Activated B cell treated with CpG ODN at 0.5 μM for 24 hours (primary cell): ENCODE data around the gene FAAP20. TPM values are rescaled to one million over a fixed set of nuclear protein-coding genes. Genes with fewer than 3 reads are reported as not detected.

Experiments
- ATAC-seq: fragments of 200-7000 bp; cut with Tn5 transposase; one replicate; pipeline ENCODE4 v1.10.0; 2021; ENCODE audit warnings: low read depth, mild to moderate bottlenecking, moderate library complexity
- CTCF ChIA-PET: fragments of 350-600 bp; sonication (Branson Sonifier 250); formaldehyde crosslinking; loops from one replicate; lab custom pipeline; 2021; ENCODE audit warnings: antibody characterized with exemption; lab: Charles Lee
- POLR2A ChIA-PET: fragments of 350-600 bp; sonication (Branson Sonifier 250); formaldehyde crosslinking; loops from one replicate; lab custom pipeline; 2021; ENCODE audit warnings: antibody characterized with exemption; lab: Charles Lee
- DNase-seq: peaks from one replicate; pipeline ENCODE4 v3.0.0; 2022
- H3K27ac Mint-ChIP-seq: one replicate; pipeline ENCODE4 v1.8.0; 2020; ENCODE audit warnings: mixed read lengths
- H3K27me3 Mint-ChIP-seq: one replicate; pipeline ENCODE4 v1.8.0; 2021; ENCODE audit warnings: mixed read lengths
- H3K36me3 Mint-ChIP-seq: one replicate; pipeline ENCODE4 v1.8.0; 2021; ENCODE audit warnings: low read depth, mixed read lengths
- H3K4me1 Mint-ChIP-seq: one replicate; pipeline ENCODE4 v1.8.0; 2021; ENCODE audit warnings: mixed read lengths
- H3K4me3 Mint-ChIP-seq: one replicate; pipeline ENCODE4 v1.8.0; 2020; ENCODE audit warnings: mild to moderate bottlenecking, mixed read lengths
- H3K9me3 Mint-ChIP-seq: one replicate; pipeline ENCODE4 v1.8.0; 2020; ENCODE audit warnings: mixed read lengths
- intact Hi-C: fragments of 100-400 bp; cut with micrococcal nuclease; formaldehyde crosslinking; loops from one replicate; pipeline ENCODE4 v1.15.1; 2024
- total RNA-seq: library from RNA; stranded (reverse); gene quantifications from 2 replicates; pipeline ENCODE4 v1.2.3, GENCODE V29; 2022
- TF ChIP-seq, protein P1 (sequence below): fragments of 200-600 bp; IDR thresholded peaks from one replicate; pipeline ENCODE4 v1.8.0; 2022; ENCODE audit warnings: antibody characterized with exemption, mild to moderate bottlenecking

The FAAP20 gene
- total RNA-seq, 1 donor from 2014 or later = 73.7 TPM

DNA sequence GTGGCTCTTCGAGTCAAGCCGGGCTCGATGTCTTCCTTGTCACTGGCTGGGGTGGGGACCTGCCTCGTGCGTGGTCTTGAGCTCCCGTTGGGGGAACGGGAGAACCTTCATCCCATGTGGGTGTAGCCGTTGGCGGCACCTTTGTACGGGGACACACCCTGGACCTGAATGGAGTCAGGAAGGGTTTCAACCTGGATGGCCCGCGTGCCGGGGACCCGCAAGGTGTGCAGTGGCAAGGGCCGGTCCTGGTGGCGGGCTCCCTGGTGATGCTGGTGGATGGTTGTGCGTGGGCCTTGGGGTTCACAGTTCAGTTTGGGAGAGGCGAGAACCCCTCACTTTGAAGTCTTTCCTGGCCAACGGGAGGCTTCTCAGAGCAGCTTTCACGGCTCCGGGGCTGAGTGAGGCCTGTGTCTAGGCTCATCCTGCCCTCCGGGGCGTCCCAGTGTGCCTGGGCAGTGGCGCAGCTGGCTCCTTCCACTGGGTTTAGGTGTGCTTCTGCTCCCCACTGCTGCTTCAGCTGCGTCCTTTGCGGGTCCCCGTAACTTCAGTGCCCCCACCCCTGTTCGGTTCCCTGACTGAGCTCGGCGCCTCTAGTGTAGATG lies 44.9 kb upstream of the FAAP20 start:
- no peak for DNase-seq

DNA sequence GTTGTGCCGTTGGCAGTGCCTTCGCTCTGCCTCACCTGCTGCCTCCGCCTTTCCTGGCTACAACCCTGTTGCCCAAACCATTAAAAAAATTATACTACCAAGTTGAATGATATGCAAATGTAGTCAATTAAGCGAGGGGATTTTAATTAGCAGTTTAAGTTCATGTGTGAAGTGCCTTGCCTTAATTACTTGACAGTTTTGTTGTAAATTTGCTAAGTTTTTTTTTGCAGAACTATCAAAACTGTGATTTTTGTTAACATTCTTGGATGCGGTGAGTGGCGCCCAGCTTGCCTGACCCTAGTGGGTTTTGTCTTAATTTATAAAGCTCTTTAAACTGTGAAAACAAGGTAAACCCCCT lies 44.4 kb upstream of the FAAP20 start:
- DNase-seq = no peak
- Mint-ChIP-seq H3K4me3 (no peak overlapping the region), H3K36me3 (peaks cover 33% of the 10 kb centered on the region), H3K9me3 (no peaks in the 10 kb centered on the region), H3K27ac (no peak overlapping the region), H3K4me1 (peaks cover 72% of the 10 kb centered on the region), H3K27me3 (no peaks in the 10 kb centered on the region)
- POLR2A ChIA-PET = interaction anchor here (0.7 to 1.2 kb wide), 3 partner anchors 11 to 62 kb away, joined by 3 read pairs; no protein-coding TSS in a partner anchor
- TF ChIP-seq, protein P1, sequence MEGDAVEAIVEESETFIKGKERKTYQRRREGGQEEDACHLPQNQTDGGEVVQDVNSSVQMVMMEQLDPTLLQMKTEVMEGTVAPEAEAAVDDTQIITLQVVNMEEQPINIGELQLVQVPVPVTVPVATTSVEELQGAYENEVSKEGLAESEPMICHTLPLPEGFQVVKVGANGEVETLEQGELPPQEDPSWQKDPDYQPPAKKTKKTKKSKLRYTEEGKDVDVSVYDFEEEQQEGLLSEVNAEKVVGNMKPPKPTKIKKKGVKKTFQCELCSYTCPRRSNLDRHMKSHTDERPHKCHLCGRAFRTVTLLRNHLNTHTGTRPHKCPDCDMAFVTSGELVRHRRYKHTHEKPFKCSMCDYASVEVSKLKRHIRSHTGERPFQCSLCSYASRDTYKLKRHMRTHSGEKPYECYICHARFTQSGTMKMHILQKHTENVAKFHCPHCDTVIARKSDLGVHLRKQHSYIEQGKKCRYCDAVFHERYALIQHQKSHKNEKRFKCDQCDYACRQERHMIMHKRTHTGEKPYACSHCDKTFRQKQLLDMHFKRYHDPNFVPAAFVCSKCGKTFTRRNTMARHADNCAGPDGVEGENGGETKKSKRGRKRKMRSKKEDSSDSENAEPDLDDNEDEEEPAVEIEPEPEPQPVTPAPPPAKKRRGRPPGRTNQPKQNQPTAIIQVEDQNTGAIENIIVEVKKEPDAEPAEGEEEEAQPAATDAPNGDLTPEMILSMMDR = no peak
- intact Hi-C loops = no loop called here
- CTCF ChIA-PET = no interaction called here
- no peak for ATAC-seq

More for the DNA sequence above, 44.9 kb upstream of the FAAP20 start:
- Mint-ChIP-seq H3K9me3 (no peaks in the 10 kb centered on the region), H3K4me1 (peaks cover 69% of the 10 kb centered on the region), H3K27ac (no peak overlapping the region), H3K27me3 (no peaks in the 10 kb centered on the region), H3K4me3 (no peak overlapping the region), H3K36me3 (peaks cover 34% of the 10 kb centered on the region)
- TF ChIP-seq, protein P1 = no peak
- ATAC-seq = no peak
- ChIA-PET CTCF (no interaction called here), POLR2A (interaction anchor here (0.7 to 1.2 kb wide), 3 partner anchors 12 to 61 kb away, joined by 3 read pairs; no protein-coding TSS in a partner anchor)
- intact Hi-C loops = no loop called here

DNA sequence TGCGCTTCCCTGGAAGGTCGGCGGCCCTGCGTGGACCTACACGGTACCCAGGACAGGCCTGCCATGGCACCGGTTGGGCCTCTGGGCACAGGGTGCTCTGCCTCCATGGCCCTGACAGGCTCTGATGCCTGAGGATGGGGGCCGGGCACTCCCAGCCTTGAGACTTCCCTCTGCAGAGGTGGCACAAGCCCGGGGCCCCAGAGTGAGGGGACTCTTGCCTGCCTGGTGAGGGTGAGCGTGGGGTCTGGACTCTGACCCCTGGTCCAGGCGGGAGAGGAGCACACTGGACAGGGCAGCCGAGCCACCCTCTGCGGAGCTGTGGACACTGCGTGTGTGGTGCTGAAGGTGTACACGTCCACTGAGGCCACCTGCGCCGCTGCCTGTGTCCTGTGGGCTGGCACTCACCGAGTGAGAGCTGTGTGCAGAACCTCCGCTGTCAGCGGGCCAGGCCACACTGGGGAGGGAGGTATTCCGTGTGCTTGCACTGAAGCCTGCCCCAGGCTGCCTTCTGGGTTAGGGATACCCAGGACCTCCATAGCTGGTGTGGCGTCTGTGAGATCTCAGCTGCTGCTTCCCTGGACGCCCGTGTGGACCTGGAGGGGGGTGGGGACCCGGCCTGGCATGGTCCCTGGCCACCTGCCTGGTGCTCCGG lies 43.9 kb upstream of the FAAP20 start:
- POLR2A ChIA-PET = interaction anchor here (0.7 to 2.4 kb wide), 3 partner anchors 11 to 17 kb away, joined by 3 to 5 read pairs (median 3); no protein-coding TSS in a partner anchor
- peaks cover 73% of the 10 kb centered on the region for H3K4me1 Mint-ChIP-seq
- H3K27ac Mint-ChIP-seq = no peak overlapping the region
- ATAC-seq (no peak), DNase-seq (no peak)
- H3K9me3 Mint-ChIP-seq = no peaks in the 10 kb centered on the region
- H3K36me3 Mint-ChIP-seq = peaks cover 28% of the 10 kb centered on the region
- intact Hi-C loops = no loop called here
- H3K4me3 Mint-ChIP-seq = no peak overlapping the region
- TF ChIP-seq, protein P1 = no peak
- CTCF ChIA-PET = no interaction called here
- no peaks in the 10 kb centered on the region for H3K27me3 Mint-ChIP-seq

DNA sequence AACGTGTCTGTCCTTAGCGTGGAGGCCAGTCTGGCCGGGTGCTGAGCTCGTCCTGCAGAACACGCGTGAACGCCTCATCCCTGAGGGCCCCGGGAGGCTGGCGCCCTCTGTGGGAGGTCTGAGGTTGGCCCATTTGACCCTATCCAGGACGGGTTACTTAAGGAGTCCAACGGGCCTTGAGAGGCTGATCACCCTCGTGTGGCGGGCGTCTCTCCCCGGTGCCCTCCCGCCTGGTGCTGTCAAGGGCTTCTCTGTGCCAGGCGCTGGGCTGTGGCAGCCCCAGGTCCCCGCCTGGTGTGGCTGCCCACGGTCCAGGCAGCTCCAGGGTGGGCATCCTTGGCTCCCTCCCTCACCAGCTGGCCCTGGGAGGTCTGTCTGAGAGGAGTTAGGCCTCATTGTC lies 43.2 kb upstream of the FAAP20 start:
- intact Hi-C loops = loop anchor here (1.0 kb wide), 1 partner anchor 13 kb away; no protein-coding TSS in a partner anchor
- ATAC-seq = no peak
- ChIA-PET CTCF (no interaction called here), POLR2A (interaction anchor here (2.4 kb wide), 1 partner anchor 18 kb away, joined by 5 read pairs; no protein-coding TSS in a partner anchor)
- no peaks in the 10 kb centered on the region for H3K9me3 Mint-ChIP-seq
- H3K36me3 Mint-ChIP-seq = peaks cover 24% of the 10 kb centered on the region
- no peak overlapping the region for H3K4me3 Mint-ChIP-seq
- no peak overlapping the region for H3K27ac Mint-ChIP-seq
- TF ChIP-seq, protein P1 = no peak
- peaks cover 77% of the 10 kb centered on the region for H3K4me1 Mint-ChIP-seq
- DNase-seq = no peak
- no peaks in the 10 kb centered on the region for H3K27me3 Mint-ChIP-seq
